ENCODE results near the gene EFCAB7.

DNA sequence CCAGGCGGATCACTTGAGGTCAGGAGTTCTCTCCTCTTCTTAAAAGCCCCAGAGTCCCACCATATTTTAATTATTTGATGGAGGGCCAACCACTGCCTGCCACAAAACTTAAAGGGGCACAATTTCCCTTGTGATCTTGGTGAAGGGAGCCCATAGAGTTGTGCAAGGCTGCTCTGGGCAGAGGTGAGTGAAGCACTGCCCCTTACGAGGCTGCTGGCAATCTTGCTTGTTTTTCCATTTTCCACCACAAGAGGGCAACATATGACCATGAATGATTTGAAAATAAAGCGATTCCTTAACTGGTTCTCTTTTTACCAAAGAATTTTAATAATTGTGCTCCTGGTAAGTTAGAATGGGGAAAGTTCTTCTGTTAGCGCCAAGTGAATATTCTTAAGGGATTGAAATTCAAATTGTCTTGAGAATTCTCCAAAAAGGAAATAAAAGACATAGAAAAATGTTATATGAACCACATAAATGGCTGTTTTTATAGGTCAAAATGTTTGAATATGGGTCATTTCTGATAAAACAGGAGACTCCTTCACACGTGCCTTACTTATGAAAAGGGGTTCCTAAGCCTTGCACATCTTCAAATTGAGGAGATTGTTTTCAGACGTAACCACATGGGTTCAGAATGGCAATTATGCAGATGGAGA lies 92.6 kb downstream of the EFCAB7 start:
- TF ChIP-seq, protein P1, sequence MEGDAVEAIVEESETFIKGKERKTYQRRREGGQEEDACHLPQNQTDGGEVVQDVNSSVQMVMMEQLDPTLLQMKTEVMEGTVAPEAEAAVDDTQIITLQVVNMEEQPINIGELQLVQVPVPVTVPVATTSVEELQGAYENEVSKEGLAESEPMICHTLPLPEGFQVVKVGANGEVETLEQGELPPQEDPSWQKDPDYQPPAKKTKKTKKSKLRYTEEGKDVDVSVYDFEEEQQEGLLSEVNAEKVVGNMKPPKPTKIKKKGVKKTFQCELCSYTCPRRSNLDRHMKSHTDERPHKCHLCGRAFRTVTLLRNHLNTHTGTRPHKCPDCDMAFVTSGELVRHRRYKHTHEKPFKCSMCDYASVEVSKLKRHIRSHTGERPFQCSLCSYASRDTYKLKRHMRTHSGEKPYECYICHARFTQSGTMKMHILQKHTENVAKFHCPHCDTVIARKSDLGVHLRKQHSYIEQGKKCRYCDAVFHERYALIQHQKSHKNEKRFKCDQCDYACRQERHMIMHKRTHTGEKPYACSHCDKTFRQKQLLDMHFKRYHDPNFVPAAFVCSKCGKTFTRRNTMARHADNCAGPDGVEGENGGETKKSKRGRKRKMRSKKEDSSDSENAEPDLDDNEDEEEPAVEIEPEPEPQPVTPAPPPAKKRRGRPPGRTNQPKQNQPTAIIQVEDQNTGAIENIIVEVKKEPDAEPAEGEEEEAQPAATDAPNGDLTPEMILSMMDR (IDR thresholded peaks at IDR 0.05 in 8 of 11, conservative IDR thresholded peaks at IDR 0.05 in 3 of 11) = peak; percentile 73 to 94 (median 89)
- TF ChIP-seq POLR2A (IDR thresholded peaks at IDR 0.05) = no peak
- TF ChIP-seq POLR2AphosphoS5 (IDR thresholded peaks at IDR 0.05) = no peak
